ENCODE data around the gene ENOSF1. TPM values are rescaled to one million over a fixed set of nuclear protein-coding genes. Genes with fewer than 3 reads are reported as not detected.

Gene ENOSF1
- total RNA-seq, 4 donors from 2014 or later = 43.9 to 70.1 (median 47.0) TPM

GRCh38 chr18:677145-677544, 35.3 kb downstream of the ENOSF1 start:
- TF ChIP-seq CTCF (IDR thresholded peaks at IDR 0.05; ENCODE audit: low read depth) = no peak

GRCh38 chr18:676736-677135, 35.7 kb downstream of the ENOSF1 start:
- no peak for TF ChIP-seq CTCF (IDR thresholded peaks at IDR 0.05; ENCODE audit: low read depth)

GRCh38 chr18:676069-676468, 36.4 kb downstream of the ENOSF1 start:
- no peak for TF ChIP-seq CTCF (IDR thresholded peaks at IDR 0.05; ENCODE audit: low read depth)

- TF ChIP-seq CTCF (IDR thresholded peaks at IDR 0.05; ENCODE audit: low read depth) = no peak
These were observed 37.1 kb downstream of the ENOSF1 start for GRCh38 chr18:675307-675706.

GRCh38 chr18:673769-674168, 38.7 kb downstream of the ENOSF1 start:
- TF ChIP-seq CTCF (IDR thresholded peaks at IDR 0.05; ENCODE audit: low read depth) = no peak

- TF ChIP-seq CTCF (IDR thresholded peaks at IDR 0.05; ENCODE audit: low read depth) = no peak
These were observed 39.1 kb downstream of the ENOSF1 start for GRCh38 chr18:673317-673716.

- no peak for TF ChIP-seq CTCF (IDR thresholded peaks at IDR 0.05; ENCODE audit: low read depth)
These were observed 41.0 kb downstream of the ENOSF1 start for GRCh38 chr18:671405-671804.

Measured in subcutaneous adipose tissue (tissue), 4 donors.